OCI-LY3 (cell line): Measurements from ENCODE around the gene EGFLAM.

Experiments
- EZH2phosphoT487 ChIP-seq: fragments of 200-600 bp; shearing (Covaris generic); IDR thresholded peaks from 2 replicates; pipeline ENCODE4 v1.6.1; 2018; ENCODE audit warnings: antibody characterized with exemption, mixed run types, low read depth
- TF ChIP-seq, protein P1 (sequence below): fragments of 200-600, 300-600 bp; sonication (generic); IDR thresholded peaks from 2 replicates; pipeline ENCODE4 v1.5.1; 2014; ENCODE audit warnings: antibody characterized with exemption, low read length, low read depth

DNA sequence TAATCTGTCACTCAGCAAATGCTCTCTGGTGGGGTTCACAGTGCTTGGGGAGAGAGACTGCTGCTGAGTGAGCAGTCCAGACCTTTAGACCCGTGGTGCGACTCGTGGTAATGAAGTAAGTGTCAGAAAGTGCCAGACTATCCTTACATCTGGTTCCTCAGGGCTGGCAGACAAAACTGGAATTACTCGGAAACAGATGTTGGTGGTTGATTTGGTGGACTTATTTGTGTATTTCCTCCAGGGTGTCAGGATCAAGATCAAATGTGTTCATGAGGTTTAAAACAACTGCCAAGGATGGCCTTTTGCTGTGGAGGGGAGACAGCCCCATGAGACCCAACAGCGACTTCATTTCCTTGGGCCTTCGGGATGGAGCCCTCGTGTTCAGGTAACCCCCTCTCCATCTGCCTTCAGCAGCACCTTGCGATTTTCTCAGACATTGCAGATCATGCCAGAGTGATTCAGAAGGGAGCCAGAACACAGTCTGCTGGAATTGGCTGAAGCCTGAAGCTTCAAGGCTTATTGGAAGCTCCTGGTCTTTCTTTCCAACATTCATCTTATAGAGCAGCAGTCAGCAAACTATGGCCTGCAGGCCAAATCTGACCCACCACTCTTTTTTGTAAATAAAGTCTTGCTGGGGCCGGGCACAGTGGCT lies 192.8 kb downstream of the EGFLAM start:
- TF ChIP-seq, protein P1, sequence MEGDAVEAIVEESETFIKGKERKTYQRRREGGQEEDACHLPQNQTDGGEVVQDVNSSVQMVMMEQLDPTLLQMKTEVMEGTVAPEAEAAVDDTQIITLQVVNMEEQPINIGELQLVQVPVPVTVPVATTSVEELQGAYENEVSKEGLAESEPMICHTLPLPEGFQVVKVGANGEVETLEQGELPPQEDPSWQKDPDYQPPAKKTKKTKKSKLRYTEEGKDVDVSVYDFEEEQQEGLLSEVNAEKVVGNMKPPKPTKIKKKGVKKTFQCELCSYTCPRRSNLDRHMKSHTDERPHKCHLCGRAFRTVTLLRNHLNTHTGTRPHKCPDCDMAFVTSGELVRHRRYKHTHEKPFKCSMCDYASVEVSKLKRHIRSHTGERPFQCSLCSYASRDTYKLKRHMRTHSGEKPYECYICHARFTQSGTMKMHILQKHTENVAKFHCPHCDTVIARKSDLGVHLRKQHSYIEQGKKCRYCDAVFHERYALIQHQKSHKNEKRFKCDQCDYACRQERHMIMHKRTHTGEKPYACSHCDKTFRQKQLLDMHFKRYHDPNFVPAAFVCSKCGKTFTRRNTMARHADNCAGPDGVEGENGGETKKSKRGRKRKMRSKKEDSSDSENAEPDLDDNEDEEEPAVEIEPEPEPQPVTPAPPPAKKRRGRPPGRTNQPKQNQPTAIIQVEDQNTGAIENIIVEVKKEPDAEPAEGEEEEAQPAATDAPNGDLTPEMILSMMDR, result no peak
- TF ChIP-seq EZH2phosphoT487, result no peak
